ENCODE results near the gene VDR.
"Not testable (repeated sequence)": the region's sequence is repeated elsewhere in the genome, so short reads cannot be mapped to it uniquely, and the experiment has no call there.

VDR gene

DNA sequence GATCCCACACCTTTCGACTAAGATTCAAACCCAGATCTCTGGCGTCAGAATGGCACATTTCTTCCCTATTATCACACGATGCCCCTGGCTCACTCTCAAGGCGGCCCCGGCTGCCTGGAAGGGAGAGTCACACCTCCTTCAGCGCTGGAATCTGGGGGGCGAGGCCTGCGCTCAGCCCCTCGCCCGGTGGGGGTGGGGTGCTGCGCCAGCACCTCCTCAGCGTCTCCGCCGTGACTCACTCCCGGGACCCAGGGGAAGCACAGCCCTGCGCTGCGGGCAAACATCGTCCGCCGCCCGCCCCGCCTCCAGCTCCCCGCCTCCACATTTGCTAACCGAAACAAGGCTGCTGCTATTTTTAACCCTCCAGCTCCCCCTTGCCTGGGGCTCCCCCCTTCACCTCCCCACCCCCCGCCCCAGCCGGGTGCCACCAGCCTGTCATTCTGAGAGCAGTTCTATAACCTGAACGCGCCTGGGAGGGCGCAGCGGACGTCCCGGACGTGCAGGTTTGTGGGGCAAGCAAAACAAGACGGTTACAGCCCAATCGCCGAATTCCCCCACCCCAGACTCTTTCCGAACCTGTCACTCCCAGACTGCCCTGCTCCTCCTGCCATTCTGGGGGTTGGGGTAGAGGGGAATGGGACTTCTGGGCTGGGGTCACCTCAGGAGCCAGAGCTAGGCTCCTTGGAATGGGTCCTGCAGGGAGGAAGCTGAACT lies 91.8 kb downstream of the VDR start:
- peak; percentile 81 for DNase-seq (ENCODE audit: low read depth)

DNA sequence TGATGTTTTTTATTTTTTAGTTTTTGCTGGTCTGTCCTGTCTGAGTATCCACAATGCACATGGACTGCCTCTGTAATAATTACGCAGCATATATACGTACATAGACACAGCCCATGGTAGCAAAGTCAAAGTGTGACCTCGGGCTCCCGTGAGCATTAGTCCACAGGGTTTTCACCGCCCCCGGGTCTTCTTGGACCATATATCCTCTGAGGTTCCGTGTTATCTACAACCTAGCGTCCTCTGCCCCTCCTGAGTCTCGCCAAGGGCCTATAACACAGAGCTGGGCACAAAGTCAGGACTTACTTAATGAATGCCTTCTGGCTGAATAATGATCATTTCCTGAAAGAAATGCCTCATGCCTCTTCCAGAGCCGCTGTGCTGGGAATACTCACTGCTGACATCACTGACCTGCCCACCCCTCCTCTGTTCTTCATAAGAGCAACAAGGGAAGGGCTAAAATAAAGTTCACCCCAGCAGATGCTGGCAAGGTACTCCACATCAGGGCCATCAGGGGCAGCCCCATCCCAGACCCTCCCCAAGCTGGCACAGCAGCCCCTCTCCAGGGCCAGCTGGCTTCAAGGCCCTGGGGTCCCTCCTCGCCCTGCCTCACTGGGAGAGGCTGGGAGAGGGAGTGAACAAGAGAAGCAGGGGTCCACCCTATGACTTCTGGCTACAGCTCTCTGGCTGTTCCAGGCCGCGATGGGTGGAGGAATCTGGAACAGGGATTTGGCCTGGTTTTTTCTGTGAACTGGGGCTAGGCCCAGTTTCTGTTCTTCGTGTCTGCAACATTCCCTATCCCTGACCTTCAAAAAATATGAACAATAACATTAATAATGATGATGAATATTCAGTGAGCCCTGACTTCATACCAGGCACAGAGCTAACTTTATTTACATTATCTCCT lies 93.0 kb downstream of the VDR start:
- peak; percentile 88 for DNase-seq (ENCODE audit: low read depth)

DNA sequence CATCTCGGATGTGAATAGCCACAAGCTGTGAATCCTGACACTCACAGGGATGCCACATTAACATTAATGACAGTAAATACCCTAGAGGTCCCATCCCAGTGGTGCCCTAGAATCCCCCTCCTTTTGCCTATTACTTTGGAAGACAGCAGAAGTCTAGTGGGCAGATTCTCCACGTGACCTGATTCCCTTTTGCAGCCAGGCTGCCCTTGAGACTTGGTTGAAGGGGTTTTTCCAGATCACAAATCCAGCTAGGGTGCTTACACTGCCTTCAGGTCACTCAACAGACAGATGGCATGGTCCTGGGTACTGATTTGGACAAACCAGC lies 93.8 kb downstream of the VDR start:
- DNase-seq (ENCODE audit: low read depth): no peak

DNA sequence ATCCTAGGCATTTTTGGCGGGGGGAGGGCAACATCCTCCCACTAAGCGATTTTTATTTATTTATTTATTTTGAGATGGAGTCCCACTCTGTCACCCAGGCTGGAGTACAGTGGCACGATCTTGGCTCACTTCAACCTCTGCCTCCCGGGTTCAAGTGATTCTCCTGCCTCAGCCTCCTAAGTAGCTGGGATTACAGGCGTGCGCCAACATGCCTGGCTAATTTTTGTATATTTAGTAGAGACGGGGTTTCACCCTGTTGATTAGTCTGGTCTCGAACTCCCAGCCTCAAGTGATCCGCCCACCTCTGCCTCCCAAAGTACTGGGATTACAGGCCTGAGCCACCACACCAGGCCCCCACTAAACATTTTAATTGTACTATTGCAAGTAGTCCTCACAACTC lies 95.3 kb downstream of the VDR start:
- DNase-seq (ENCODE audit: low read depth): not testable (repeated sequence)

DNA sequence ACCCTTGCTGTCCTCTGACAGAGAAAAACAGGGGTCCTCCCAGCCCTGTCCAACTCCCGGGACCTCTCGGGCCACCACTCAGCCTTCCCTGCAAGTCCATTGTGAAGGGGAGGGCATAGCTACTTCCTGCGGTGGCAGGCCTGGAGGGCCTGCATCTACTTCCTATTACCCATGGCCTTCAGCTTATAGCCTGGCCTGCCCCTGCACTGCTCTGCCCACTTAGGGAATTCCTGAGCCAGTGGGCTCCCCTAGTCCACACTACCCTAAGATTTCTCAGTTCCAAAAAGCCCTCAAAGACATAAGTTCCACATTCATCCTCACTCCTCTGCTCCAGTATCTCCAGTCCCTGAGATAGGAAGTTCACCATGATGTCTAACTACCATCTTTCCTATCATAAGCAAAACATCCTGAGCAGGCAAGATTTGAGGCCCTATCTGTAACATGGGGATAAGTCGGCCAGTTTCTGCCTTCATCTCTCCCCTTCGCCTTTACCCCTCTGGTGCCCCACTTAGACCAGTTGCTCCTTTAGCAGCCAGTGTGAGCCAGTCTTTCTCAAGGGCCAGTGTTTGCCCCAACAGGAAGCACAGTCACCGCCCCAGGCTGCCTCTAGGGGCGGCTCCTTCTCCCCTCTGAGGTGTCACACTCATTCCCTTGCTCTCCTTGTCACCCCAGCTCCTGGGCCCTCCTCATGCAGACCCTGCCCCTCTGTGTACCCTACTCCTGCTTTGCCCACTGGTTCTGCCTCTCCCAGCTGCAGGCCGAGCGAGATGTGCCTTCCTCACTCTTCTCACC lies 96.0 kb downstream of the VDR start:
- no peak for DNase-seq (ENCODE audit: low read depth)

DNA sequence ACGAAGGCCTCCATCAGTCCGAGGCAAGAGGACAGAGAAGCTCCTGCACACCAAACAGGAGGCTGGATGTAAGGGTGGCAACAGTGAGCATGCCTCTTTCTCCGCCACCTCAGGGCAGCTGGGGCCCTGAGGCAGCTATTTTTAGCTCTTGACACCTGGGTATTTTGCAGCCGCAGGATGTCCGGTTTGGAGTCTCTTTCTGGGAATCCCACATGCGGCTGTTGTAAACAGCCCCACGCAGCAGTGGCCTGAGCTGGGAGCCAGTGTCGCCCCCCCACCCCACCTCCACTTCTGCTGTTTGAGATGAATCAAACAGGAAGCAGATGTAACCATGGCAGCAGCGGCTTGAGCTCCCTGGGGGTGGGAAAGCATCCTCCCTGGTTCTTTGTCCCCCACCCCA lies 96.7 kb downstream of the VDR start:
- DNase-seq (ENCODE audit: low read depth): no peak

DNA sequence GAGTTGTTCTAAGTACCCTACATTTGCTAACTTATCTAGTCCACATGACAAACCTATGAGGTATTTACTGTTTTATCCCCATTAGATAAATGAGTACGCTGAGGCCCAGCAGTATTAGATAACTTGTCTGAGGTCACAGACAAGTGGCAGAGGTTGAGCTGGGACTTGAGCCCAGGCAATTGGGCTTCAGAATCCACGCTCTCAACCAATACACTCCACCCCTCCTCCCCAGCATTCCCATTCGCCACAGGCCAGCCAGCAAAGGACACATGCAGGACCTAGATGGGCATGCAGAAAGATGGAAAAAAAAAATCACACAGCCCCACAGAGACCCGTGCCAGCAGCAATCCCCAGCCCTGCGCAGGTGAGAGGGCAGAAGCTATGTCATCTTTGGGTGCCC lies 97.5 kb downstream of the VDR start:
- DNase-seq (ENCODE audit: low read depth): no peak

DNA sequence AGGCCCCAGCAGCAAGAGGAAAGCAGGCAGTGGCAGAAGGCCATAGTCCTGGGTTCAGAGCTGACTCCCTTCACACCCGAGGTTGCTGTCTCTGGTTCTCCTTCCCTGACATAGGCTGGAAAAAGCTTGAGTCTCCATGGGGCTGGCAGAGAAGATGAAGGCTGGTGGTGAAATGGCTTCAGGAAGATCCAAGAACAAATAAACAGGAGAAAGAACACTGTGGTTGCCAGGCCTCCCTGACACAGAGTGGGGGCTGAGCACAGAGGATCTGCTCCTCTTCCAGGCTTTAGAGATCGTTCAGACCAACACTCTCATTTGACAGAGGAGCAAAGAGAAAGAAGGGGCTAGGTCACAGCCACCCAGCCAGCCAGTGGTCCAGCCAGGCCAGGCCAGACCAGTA lies 99.4 kb downstream of the VDR start:
- DNase-seq (ENCODE audit: low read depth): no peak

DNA sequence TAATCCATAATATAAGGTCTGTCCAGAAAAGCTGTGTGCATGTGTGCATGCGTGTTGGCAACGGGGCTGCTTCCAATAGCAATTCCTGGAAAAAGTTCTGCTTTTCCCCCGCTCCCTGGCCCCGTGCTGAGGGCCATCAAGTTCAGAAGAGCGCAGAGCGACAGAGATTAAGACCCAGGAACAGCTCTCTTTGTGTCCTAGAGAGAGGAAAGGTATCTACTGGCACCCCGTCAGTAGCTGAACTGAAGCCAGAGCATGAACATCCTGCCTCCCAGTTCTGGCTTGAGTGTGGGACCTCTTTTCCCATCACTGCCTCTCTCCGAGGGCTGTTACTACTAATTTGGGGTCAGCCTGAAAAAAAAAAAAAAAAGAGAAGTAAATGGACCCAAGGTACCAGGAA lies 100.6 kb downstream of the VDR start:
- no peak for DNase-seq (ENCODE audit: low read depth)

DNA sequence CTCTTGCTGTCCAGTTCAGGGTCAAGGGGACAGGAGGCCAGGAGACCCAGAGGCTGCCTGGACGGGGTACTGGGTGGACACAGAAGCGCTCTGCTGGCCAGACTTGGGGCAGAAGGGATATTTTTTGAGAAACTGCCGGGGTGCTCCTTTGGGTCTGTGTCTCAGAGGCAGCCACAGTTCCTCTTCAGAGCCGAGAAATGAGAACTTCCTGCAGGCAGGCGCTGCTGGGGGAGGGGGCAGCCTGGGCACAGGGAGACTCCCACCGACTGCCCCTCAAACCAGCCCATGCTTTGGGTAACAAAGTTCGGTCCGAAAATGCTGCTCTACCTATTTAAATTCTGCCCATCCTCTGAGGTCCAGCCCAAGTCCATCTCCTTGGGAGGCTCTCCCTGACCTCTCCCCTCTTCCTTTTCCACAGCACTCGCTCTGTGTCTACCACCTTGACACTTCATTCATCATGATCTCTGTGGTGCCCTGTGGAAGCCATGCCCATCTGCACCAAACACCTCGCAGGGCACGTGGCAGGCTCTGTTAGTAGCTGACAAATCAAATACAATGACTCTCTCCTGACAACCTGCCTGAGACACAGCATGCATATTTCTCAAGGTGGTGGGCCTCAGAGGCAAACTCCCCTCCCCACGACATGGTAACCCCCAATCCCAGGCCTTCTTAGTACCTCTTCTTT lies 101.5 kb downstream of the VDR start:
- DNase-seq (ENCODE audit: low read depth): no peak

DNA sequence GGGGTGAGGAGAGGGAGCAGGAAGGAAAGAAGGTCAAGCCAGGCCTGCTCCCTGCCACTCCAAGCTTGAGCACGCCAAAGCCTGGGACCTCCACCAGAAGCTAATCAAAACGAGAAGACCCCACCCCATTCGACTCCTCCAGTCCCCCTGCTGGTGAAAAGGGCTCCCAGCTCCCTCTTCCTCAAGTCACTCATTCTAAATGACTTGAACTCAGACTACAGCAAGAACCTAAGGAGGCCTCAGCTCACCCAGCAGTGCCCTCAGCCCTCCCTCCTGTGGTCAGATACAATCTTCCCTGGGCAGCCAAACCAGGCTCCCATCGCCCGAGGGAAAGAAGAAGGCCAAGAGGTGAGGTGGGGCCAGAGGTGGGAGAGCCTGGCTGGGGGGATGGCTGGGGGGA lies 102.5 kb downstream of the VDR start:
- DNase-seq (ENCODE audit: low read depth): no peak

DNA sequence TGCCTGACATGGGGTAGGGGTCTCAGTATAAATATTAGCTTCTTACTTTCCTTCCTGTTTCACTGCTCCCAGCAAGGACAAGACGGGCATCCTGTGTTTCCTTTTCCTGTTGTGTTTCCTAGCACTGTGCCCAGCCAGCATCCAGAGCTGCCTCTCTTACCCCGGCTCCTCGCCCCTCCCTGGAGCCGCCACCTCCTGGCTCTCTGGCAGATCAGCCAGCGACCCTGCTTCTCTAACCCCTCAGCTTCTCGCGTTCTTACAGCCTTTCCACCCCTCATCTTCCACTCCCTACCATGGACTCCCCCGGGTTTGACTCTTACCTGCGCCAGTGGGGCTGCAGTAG lies 102.9 kb downstream of the VDR start:
- no peak for DNase-seq (ENCODE audit: low read depth)

DNA sequence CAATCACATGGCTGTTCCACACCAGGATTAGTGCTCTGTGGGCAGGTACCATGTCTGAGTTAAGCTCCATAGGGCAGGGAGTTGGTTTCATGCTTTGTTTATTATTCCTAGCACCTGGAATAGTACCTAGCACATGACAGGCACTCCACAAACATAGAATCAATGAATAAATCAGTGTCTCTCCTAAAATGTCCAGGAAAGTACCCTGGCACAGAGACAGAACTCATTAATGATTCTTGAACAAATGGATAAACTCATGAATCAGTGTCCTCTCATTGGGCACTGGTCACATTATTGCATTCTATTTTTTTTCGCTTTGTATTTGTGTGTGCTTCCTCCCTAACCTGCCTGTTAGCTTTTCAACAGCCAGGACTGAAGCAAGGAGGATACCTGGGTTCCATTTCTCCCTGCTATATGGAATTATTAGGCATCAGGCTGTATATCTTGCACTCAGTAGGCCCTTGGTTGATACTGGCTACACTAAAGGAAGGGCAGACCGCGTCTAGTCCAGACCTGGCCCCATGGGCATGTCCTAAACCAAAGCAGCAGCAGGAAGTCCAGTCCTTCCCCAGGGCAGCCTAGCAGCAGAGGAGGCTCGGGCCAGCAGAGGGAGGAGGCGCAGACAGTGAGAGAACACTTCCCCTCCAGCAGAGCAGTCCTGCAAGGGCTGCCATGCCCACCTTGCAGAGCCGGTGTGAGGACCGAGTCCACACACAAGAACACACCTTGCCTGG lies 103.5 kb downstream of the VDR start:
- no peak for DNase-seq (ENCODE audit: low read depth)

DNA sequence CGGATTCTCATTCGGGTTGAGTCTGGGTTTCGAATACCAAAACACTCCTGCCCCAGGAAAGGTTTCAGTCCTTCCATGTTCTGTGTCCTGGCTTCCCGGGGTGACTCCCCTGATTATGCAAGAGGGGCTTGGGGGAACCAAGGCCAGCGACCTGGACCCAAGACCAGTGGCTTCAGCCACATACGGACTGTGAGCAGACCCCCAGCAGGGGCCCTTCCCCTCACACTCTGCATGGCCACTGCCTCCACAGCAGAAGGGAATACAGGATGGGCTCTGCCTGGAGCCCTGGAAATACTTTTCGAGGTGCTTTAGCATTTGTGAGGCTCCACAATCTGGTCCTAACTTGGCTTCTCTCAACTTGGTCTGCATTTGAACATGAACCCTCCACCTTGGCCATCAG lies 104.2 kb downstream of the VDR start:
- DNase-seq (ENCODE audit: low read depth): no peak

DNA sequence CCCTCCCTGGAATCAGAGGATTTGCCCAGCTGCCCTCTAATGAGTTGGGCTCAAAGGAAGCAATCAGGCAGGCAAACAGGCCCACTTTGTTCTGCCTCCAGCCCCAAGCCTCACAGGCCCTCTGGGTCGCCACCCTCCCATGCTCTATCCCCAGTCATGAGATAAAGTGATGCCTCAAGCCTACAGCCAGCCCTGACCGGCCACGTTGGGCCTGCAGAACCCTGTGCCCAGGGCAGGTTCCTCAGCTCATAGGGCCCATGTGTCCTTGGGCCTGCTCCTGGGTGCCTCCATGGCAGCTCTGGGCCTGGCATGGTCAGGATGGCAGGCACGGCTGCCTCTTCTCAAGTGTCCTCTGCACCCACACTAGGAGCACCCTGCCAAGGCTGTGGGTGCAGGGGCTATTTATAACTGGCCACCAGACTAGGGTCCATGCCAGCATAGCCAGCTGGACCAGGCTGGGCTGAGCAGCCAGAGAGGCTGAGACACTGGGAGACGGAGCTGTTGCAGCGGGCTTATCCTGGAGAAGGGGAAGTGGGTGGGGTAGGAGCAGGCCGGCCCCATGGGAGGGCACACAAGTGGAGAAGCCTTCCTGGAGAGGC lies 105.3 kb downstream of the VDR start:
- DNase-seq (ENCODE audit: low read depth): no peak

DNA sequence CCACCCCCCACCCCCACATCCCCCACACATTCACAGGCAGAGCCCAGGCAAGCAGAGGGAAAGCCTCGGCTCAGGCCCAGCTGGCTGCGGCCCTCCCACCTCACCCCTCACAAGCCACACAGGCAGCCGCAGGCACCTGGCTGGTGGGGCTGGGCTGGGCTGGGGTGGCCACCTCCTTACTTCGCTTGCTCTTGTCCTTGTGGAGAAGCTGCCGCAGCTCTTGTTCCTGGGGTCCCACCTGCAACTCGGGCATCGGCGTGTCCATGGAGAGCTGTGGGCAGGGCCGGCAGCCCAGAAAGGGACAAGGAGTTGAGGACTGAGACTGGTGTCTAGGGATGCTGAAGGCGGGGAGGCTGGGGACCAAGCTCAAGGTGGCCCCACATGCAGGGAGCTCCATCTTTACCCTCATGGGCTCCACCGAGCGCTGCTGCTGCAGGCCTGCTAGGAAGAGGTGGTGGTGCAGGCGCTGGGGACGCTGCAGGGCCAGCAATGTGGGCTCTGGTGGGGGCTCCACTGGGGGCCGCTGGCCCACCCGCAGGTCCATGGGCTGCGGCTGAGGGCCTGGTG lies 106.3 kb downstream of the VDR start:
- DNase-seq (ENCODE audit: low read depth): no peak

DNA sequence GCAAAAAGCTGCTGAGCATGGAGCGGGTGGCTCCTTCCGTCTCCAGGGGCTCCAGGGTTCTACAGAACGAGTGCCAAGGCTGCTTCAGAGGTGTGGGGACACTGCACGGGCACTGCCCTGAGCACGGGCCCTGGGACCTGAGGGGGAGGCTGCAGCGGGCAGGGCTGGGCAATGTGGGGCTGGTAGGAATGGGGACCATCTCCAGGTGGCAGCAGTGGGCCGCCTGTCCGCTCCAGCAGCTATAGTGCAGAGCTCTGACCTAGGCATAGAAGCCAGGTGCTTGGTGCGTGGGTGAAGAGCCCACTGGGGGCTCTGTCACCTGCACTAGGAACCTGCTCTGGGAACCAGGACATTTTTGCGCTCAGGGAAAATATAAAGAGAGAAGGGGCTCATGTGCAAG lies 107.4 kb downstream of the VDR start:
- no peak for DNase-seq (ENCODE audit: low read depth)

DNA sequence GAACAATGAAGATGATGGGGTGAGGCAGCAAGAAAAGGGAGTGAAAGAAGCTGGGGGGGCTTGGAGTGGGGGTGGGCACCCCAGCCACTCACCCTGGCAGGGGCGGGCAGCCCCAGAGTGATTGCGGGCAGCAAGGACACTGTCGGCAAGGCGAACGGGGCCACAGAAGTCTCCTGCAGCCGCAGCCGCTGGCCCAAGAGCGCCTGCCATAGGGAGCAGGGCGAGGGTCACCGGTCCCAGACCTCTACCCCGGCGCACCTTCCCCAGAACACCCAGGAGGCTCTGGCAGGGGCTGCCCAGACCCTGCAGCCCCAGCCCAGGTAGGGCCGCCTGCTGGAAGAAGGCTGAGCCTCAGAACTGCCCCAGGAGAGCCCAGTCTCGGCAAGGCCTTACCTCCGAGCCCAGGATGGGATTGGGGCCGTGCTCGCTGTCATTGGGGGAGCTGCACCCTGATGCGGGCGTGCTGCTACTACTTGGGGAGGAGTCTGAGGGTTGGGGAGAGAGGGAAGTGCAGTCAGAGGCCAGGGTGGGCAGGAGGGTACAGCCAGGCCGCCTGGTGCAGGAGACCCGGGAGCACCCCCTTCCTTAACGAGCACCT lies 108.9 kb downstream of the VDR start:
- DNase-seq (ENCODE audit: low read depth): no peak

DNA sequence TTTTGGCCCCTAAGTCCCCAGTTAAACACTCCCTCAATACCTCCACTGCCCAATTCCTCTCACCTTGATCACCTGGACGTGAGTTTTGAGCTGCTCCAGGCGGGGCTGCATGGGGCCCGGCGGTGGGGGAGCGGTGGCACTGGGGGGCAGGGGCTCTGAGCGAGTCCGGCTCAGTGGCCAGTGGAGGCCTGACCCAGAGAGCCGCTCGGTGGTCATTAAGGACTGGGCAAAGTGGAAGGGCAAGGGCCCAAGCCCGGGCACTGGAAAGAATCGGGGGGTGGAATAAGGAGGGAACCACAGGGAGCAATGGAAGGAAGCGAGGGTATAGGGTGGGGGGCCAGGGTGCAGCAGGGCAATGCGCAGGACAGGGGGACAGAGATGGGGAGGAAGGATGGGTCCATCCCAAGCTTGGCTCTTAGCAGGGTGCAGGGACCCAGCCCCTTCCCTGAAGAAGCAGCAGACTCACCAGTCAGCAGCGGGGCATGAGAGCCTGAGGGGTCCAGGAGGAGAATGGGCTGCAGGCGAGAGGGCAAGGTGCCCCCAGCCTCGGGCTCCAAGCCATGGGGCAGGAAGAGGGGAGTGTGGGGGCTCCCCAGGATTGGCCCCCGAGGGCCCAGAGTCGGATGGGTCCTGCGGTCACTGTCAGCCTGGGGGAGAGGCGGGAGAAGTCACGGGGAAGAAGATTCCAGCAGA lies 109.5 kb downstream of the VDR start:
- DNase-seq (ENCODE audit: low read depth): no peak

DNA sequence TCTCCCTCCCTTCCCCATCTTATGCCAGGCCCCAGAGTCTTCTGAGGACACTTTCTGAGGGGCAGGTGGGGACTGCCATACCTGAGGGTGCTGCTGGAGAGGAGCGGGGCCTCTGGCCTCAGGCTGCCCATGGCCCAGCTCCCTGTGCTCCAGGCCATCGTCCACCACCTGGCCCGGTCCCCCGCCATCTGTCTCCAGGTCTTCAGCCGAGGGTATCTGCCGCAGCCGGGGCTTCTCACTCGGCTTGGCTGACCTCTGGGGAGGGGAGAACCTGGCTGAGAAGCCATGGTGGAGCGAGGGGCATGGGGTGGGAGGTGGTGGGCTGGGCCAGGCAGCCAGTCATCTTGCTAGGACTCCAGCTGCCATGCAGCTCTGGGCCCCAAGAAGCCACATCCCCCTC lies 110.1 kb downstream of the VDR start:
- no peak for DNase-seq (ENCODE audit: low read depth)

Measured in stromal cell of bone marrow (primary cell).